Brain microvascular endothelial cell (primary cell): ENCODE results near the gene HDGF.
"Not testable (repeated sequence)": the region's sequence is repeated elsewhere in the genome, so short reads cannot be mapped to it uniquely, and the experiment has no call there.

Experiments used
- DNase-seq: peaks from one replicate; pipeline ENCODE4 v3.0.0-alpha.2; 2020
- H3K27ac ChIP-seq: fragments of 250-450 bp; sonication (Bioruptor Pico); 2 replicates; pipeline ENCODE4 v1.5.1; 2020; ENCODE audit warnings: mild to moderate bottlenecking, moderate library complexity
- H3K27me3 ChIP-seq: fragments of 250-450 bp; sonication (Bioruptor Pico); replicated peaks from 2 replicates; pipeline ENCODE4 v1.5.1; 2020; ENCODE audit warnings: mild to moderate bottlenecking
- H3K36me3 ChIP-seq: fragments of 250-450 bp; sonication (Bioruptor Pico); replicated peaks from 2 replicates; pipeline ENCODE4 v1.5.1; 2020; ENCODE audit warnings: mild to moderate bottlenecking
- H3K4me3 ChIP-seq: 2 replicates; pipeline ENCODE4 v1.5.1; 2011; ENCODE audit warnings: low read depth, mild to moderate bottlenecking, control low read depth, low read length, moderate library complexity
- CTCF ChIP-seq: IDR thresholded peaks from 2 replicates; pipeline ENCODE4 v1.5.1; 2011; ENCODE audit warnings: low read depth, mild to moderate bottlenecking, moderate library complexity, low read length, control low read depth, inconsistent platforms; ENCODE audit errors: missing control alignments
- in situ Hi-C: cut with HindIII; loops from 2 replicates; pipeline ENCODE4 v1.10.0; 2017; ENCODE audit warnings: low sequenced_read_pairs, low pct_ligation_motif_present

The HDGF gene

GRCh38 chr1:156765666-156766065 lies 14.2 kb upstream of the HDGF start:
- TF ChIP-seq CTCF: no peak
- DNase-seq: no peak
- Histone ChIP-seq H3K27me3 (no peaks in the 10 kb centered on the region), H3K36me3 (peaks cover 6% of the 10 kb centered on the region), H3K4me3 (no peak overlapping the region), H3K27ac (no peak overlapping the region)
- in situ Hi-C loops: no loop called here

- in situ Hi-C loops, H3K36me3 ChIP-seq, H3K27ac ChIP-seq, DNase-seq, H3K4me3 ChIP-seq, H3K27me3 ChIP-seq: not testable (repeated sequence)
Measured at GRCh38 chr1:156765136-156765535, 13.7 kb upstream of the HDGF start.

- Histone ChIP-seq H3K27ac (no peak overlapping the region), H3K27me3 (no peaks in the 10 kb centered on the region), H3K36me3 (no peaks in the 10 kb centered on the region), H3K4me3 (no peak overlapping the region)
- no peak for DNase-seq
- in situ Hi-C loops: no loop called here
- TF ChIP-seq CTCF: no peak
Measured at GRCh38 chr1:156760796-156761104, 9.3 kb upstream of the HDGF start.

- no peak overlapping the region for H3K4me3 ChIP-seq
- no peak for DNase-seq
- in situ Hi-C loops: no loop called here
- TF ChIP-seq CTCF: no peak
- no peak overlapping the region for H3K27ac ChIP-seq
- H3K36me3 ChIP-seq: no peaks in the 10 kb centered on the region
- no peaks in the 10 kb centered on the region for H3K27me3 ChIP-seq
Measured at GRCh38 chr1:156760092-156760795, 8.8 kb upstream of the HDGF start.

GRCh38 chr1:156757572-156758253 lies 6.2 kb upstream of the HDGF start:
- H3K36me3 ChIP-seq, H3K4me3 ChIP-seq, in situ Hi-C loops, H3K27me3 ChIP-seq, DNase-seq, H3K27ac ChIP-seq: not testable (repeated sequence)

GRCh38 chr1:156756355-156756754 lies 4.9 kb upstream of the HDGF start:
- no peak for TF ChIP-seq CTCF
- no peak overlapping the region for H3K4me3 ChIP-seq
- in situ Hi-C loops: no loop called here
- H3K27me3 ChIP-seq: no peaks in the 10 kb centered on the region
- no peaks in the 10 kb centered on the region for H3K36me3 ChIP-seq
- no peak for DNase-seq
- no peak overlapping the region for H3K27ac ChIP-seq

GRCh38 chr1:156755527-156755950 lies 4.1 kb upstream of the HDGF start:
- Histone ChIP-seq H3K4me3 (no peak overlapping the region), H3K36me3 (no peaks in the 10 kb centered on the region), H3K27me3 (no peaks in the 10 kb centered on the region), H3K27ac (no peak overlapping the region)
- TF ChIP-seq CTCF: no peak
- no peak for DNase-seq
- in situ Hi-C loops: no loop called here
